HG03280 (cell line): ENCODE measurements around the gene CNTFR.
A peak's percentile ranks its signal among the peaks of the same experiment; 100 is the strongest.

Experiments
- ATAC-seq: cut with Tn5 transposase; IDR thresholded peaks from one replicate; pipeline ENCODE4 v1.9.1; 2021; ENCODE audit warnings: mild to moderate bottlenecking, moderate library complexity; ENCODE audit not compliant: unreplicated experiment

The CNTFR gene

GRCh38 chr9:34620061-34620994 is 30.8 kb upstream of the CNTFR start, which contains the start of gene DCTN3:
Gene DCTN3 (minus strand): TSS chr9:34620495. CDS start chr9:34620464, 31 bp downstream.
- ATAC-seq, result peak; percentile 96

- no peak for ATAC-seq
Measured at GRCh38 chr9:34615132-34615531, 25.6 kb upstream of the CNTFR start.

GRCh38 chr9:34612788-34613390 is 23.4 kb upstream of the CNTFR start:
- ATAC-seq, result no peak

- peak; percentile 82 for ATAC-seq
Measured at GRCh38 chr9:34611811-34612787, 22.6 kb upstream of the CNTFR start, which contains the start of gene RPP25L. Gene RPP25L (minus strand): TSS chr9:34612097. CDS start chr9:34611296, 801 bp downstream.

- peak; percentile 3 for ATAC-seq
Measured at GRCh38 chr9:34611251-34611810, 21.8 kb upstream of the CNTFR start.

GRCh38 chr9:34610434-34611206 is 21.1 kb upstream of the CNTFR start:
- no peak for ATAC-seq

GRCh38 chr9:34607331-34607730 is 17.8 kb upstream of the CNTFR start:
- no peak for ATAC-seq

- ATAC-seq, result no peak
Measured at GRCh38 chr9:34606905-34607304, 17.4 kb upstream of the CNTFR start.

- ATAC-seq, result no peak
Measured at GRCh38 chr9:34606190-34606589, 16.7 kb upstream of the CNTFR start.

GRCh38 chr9:34603610-34604231 is 14.2 kb upstream of the CNTFR start:
- peak; percentile 73 for ATAC-seq

- no peak for ATAC-seq
Measured at GRCh38 chr9:34601937-34602573, 12.5 kb upstream of the CNTFR start.

GRCh38 chr9:34600908-34601307 is 11.4 kb upstream of the CNTFR start:
- ATAC-seq, result no peak

- no peak for ATAC-seq
Measured at GRCh38 chr9:34599546-34599945, 10.0 kb upstream of the CNTFR start.

GRCh38 chr9:34594177-34594576 is 4.7 kb upstream of the CNTFR start:
- ATAC-seq, result no peak

- no peak for ATAC-seq
Measured at GRCh38 chr9:34592895-34593601, 3.5 kb upstream of the CNTFR start.

- no peak for ATAC-seq
Measured at GRCh38 chr9:34591917-34592866, 2.7 kb upstream of the CNTFR start.
